ENCODE data around the gene ALG12. TPM values are rescaled to one million over a fixed set of nuclear protein-coding genes. Genes with fewer than 3 reads are reported as not detected.

The ALG12 gene
- total RNA-seq, 4 donors from 2014 or later = 10.1 to 24.4 (median 18.3) TPM

DNA sequence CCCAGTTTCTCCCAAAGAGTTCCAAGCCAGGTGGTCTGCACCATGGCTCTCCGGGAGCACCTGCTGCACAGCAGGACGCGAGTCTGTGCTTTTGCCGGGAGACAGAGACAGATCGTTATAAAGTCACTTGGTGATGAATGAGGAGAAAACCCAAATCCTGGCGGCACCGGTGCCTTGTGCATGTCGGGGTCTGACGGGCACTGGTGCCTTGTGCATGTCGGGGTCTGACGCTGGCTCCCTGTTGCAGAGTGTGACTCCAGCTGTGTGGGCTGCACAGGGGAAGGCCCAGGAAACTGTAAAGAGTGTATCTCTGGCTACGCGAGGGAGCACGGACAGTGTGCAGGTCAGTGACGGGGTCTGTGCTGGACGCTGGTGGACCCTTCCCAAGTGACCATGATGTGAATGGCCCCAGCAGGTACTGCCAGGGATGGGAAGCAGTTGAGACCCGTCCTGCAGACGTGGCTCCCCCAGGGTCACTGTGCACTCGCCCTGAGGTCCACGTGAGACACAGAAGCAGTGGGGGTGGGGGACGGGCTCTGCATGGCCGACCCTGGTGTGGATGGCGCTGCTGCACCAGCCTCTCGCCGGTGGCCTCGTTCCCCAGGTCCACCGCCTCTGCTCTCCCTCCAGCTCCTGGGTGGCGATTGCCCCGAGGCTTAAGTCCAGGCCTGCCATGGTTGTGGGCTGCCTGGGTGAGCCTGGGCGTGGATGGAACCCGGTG is 6.0 kb upstream of the ALG12 start:
- no peak for DNase-seq
- intact Hi-C loops (cut with DNase I; ENCODE audit: low total_unique reads) (loop anchor here (5.0 kb wide), 1 partner anchor 157 kb away; no protein-coding TSS in a partner anchor), in situ Hi-C loops (cut with MboI; ENCODE audit: low pct_ligation_motif_present in 1 of 4, low pct_unique_long_range_greater_than_20kb in 1 of 4, low sequenced_read_pairs in 3 of 4) (loop anchor here in 2 of 4 donors (10.0 kb wide), 1 partner anchor 111 kb away; no protein-coding TSS in a partner anchor)
- peaks cover 8% of the 10 kb centered on the region for H3K27me3 ChIP-seq
- H3K4me3 ChIP-seq = no peak overlapping the region
- peaks cover 1 to 9% (median 6%) of the 10 kb centered on the region in 4 donors for H3K4me1 ChIP-seq
- H3K36me3 ChIP-seq = no peaks in the 10 kb centered on the region
- 90 to 92% methylated on average over 2 to 31 of the region's 31 CpGs for WGBS, 2 donors (ENCODE audit: low coverage in 1 of 2)
- no peak overlapping the region for H3K27ac ChIP-seq
- H3K9me3 ChIP-seq = no peaks in the 10 kb centered on the region
- TF ChIP-seq EP300 (IDR thresholded peaks at IDR 0.05; ENCODE audit: low read depth) (no peak), POLR2A (IDR thresholded peaks at IDR 0.05) (no peak), POLR2AphosphoS5 (IDR thresholded peaks at IDR 0.05) (no peak)
- TF ChIP-seq, protein P1, sequence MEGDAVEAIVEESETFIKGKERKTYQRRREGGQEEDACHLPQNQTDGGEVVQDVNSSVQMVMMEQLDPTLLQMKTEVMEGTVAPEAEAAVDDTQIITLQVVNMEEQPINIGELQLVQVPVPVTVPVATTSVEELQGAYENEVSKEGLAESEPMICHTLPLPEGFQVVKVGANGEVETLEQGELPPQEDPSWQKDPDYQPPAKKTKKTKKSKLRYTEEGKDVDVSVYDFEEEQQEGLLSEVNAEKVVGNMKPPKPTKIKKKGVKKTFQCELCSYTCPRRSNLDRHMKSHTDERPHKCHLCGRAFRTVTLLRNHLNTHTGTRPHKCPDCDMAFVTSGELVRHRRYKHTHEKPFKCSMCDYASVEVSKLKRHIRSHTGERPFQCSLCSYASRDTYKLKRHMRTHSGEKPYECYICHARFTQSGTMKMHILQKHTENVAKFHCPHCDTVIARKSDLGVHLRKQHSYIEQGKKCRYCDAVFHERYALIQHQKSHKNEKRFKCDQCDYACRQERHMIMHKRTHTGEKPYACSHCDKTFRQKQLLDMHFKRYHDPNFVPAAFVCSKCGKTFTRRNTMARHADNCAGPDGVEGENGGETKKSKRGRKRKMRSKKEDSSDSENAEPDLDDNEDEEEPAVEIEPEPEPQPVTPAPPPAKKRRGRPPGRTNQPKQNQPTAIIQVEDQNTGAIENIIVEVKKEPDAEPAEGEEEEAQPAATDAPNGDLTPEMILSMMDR (IDR thresholded peaks at IDR 0.05) = no peak

DNA sequence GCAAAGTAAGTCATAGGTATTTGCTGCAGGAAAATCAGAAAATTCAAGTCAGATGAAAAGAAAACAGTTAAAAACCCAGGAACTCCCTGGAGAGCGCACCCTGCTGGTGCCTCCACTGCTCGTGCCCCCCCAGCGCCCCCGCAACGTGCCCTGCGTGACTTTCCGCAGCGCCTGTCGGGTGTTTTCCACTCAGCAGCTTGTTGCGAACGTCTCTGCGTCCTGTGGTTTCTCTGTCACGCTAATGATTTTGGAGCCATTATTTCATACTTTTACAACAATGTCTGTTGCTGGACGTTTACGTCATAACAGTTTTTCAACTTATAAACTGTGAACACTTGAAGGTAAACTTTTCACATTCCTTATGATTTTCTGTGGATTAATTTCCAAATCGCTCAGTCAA is 5.2 kb upstream of the ALG12 start:
- DNase-seq = no peak
- peaks cover 5 to 12% (median 9%) of the 10 kb centered on the region in 4 donors for H3K4me1 ChIP-seq
- 61 to 81% methylated on average over 5 to 16 of the region's 16 CpGs for WGBS, 2 donors (ENCODE audit: low coverage in 1 of 2)
- no peak overlapping the region for H3K27ac ChIP-seq
- H3K4me3 ChIP-seq = no peak overlapping the region
- TF ChIP-seq POLR2A (IDR thresholded peaks at IDR 0.05) = no peak
- TF ChIP-seq POLR2AphosphoS5 (IDR thresholded peaks at IDR 0.05) = no peak
- TF ChIP-seq, protein P1 (IDR thresholded peaks at IDR 0.05) = peak in 1 of 5 experiments; percentile 14
- TF ChIP-seq EP300 (IDR thresholded peaks at IDR 0.05; ENCODE audit: low read depth) = no peak
- no peaks in the 10 kb centered on the region for H3K9me3 ChIP-seq
- H3K27me3 ChIP-seq = no peaks in the 10 kb centered on the region
- no peaks in the 10 kb centered on the region for H3K36me3 ChIP-seq
- intact Hi-C loops (cut with DNase I; ENCODE audit: low total_unique reads) = loop anchor here (5.0 kb wide), 1 partner anchor 156 kb away; no protein-coding TSS in a partner anchor
- in situ Hi-C loops (cut with MboI; ENCODE audit: low pct_ligation_motif_present in 1 of 4, low pct_unique_long_range_greater_than_20kb in 1 of 4, low sequenced_read_pairs in 3 of 4) = loop anchor here in 2 of 4 donors (10.0 kb wide), 1 partner anchor 111 kb away; no protein-coding TSS in a partner anchor

DNA sequence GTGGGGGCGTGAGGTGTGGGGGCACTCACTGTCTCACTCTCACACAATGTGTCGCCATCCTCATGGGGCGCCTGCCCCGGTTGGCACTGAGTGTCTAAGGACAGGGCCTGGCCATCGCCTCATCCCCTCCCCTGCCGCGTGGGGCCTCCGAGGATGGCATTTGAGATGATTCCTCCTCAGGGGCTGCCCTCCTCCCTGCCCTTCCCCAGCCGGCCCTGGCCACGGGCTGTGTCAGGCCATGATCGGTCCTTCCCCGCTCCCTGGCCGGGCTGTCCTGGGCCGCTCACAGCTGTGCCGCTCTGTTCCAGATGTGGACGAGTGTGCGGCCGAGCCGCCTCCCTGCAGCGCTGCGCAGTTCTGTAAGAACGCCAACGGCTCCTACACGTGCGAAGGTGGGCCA is 4.7 kb upstream of the ALG12 start:
- H3K4me1 ChIP-seq = peaks cover 5 to 12% (median 9%) of the 10 kb centered on the region in 4 donors
- in situ Hi-C loops (cut with MboI; ENCODE audit: low pct_ligation_motif_present in 1 of 4, low pct_unique_long_range_greater_than_20kb in 1 of 4, low sequenced_read_pairs in 3 of 4) (loop anchor here in 2 of 4 donors (10.0 kb wide), 1 partner anchor 112 kb away; no protein-coding TSS in a partner anchor), intact Hi-C loops (cut with DNase I; ENCODE audit: low total_unique reads) (loop anchor here (5.0 kb wide), 1 partner anchor 156 kb away; no protein-coding TSS in a partner anchor)
- 60 to 94% methylated on average over 1 to 25 of the region's 25 CpGs for WGBS, 2 donors (ENCODE audit: low coverage in 1 of 2)
- H3K27ac ChIP-seq = no peak overlapping the region
- no peak for DNase-seq
- no peaks in the 10 kb centered on the region for H3K9me3 ChIP-seq
- no peaks in the 10 kb centered on the region for H3K36me3 ChIP-seq
- TF ChIP-seq POLR2AphosphoS5 (IDR thresholded peaks at IDR 0.05) = no peak
- TF ChIP-seq, protein P1 (IDR thresholded peaks at IDR 0.05) = no peak
- no peak overlapping the region for H3K4me3 ChIP-seq
- H3K27me3 ChIP-seq = no peaks in the 10 kb centered on the region

DNA sequence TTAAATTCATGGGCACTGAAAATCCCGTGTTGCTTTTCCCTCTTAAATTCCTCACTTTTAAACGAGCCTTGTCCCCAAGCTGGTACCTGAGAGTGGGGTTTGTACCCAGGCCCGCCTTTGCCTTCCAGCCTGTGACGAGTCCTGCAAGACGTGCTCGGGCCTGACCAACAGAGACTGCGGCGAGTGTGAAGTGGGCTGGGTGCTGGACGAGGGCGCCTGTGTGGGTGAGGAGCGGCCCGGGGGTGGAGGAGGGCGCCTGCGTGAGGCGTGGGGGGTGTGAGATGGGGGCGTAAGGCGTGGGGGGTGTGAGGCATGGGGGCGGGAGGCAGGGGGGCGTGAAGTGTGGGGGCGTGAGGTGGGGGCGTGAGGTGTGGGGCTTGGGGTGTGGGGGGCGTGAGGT is 4.2 kb upstream of the ALG12 start:
- Histone ChIP-seq H3K4me3 (no peak overlapping the region), H3K27ac (no peak overlapping the region), H3K9me3 (no peaks in the 10 kb centered on the region), H3K4me1 (peaks cover 7 to 16% (median 12%) of the 10 kb centered on the region in 4 donors), H3K27me3 (no peaks in the 10 kb centered on the region), H3K36me3 (no peaks in the 10 kb centered on the region)
- in situ Hi-C loops (cut with MboI; ENCODE audit: low pct_ligation_motif_present in 1 of 4, low pct_unique_long_range_greater_than_20kb in 1 of 4, low sequenced_read_pairs in 3 of 4) (loop anchor here in 2 of 4 donors (10.0 kb wide), 1 partner anchor 112 kb away; no protein-coding TSS in a partner anchor), intact Hi-C loops (cut with DNase I; ENCODE audit: low total_unique reads) (loop anchor here (5.0 kb wide), 1 partner anchor 155 kb away; no protein-coding TSS in a partner anchor)
- 80 to 95% methylated on average over 2 to 8 of the region's 22 CpGs for WGBS, 2 donors (ENCODE audit: low coverage in 1 of 2)
- TF ChIP-seq, protein P1 (IDR thresholded peaks at IDR 0.05) = no peak
- no peak for TF ChIP-seq POLR2AphosphoS5 (IDR thresholded peaks at IDR 0.05)
- DNase-seq = no peak
